GM03348 (cell line): ENCODE results near the gene MSMP.

Source experiments
- DNase-seq: peaks from one replicate; pipeline ENCODE4 v3.0.0; 2012; ENCODE audit warnings: low spot score

Gene MSMP

GRCh38 chr9:35718721-35719511 lies 35.2 kb downstream of the MSMP start:
- DNase-seq = no peak

GRCh38 chr9:35717132-35717870 lies 36.8 kb downstream of the MSMP start:
- DNase-seq = no peak

- no peak for DNase-seq
Observed at GRCh38 chr9:35716230-35716629, 37.8 kb downstream of the MSMP start.

- DNase-seq = no peak
Observed at GRCh38 chr9:35714579-35715252, 39.4 kb downstream of the MSMP start.

GRCh38 chr9:35714123-35714522 lies 40.0 kb downstream of the MSMP start:
- no peak for DNase-seq

- DNase-seq = no peak
Observed at GRCh38 chr9:35713578-35713977, 40.5 kb downstream of the MSMP start.

GRCh38 chr9:35712762-35713400 lies 41.2 kb downstream of the MSMP start:
- no peak for DNase-seq

- no peak for DNase-seq
Observed at GRCh38 chr9:35711501-35712428, 42.3 kb downstream of the MSMP start.

- no peak for DNase-seq
Observed at GRCh38 chr9:35710818-35711500, 43.1 kb downstream of the MSMP start.

GRCh38 chr9:35708146-35708545 lies 45.9 kb downstream of the MSMP start:
- DNase-seq = no peak

- DNase-seq = no peak
Observed at GRCh38 chr9:35706951-35707350, 47.1 kb downstream of the MSMP start.

- DNase-seq = no peak
Observed at GRCh38 chr9:35705836-35706430, 48.1 kb downstream of the MSMP start.

- no peak for DNase-seq
Observed at GRCh38 chr9:35705372-35705771, 48.7 kb downstream of the MSMP start.

- DNase-seq = no peak
Observed at GRCh38 chr9:35703906-35704672, 50.0 kb downstream of the MSMP start.
